OCI-LY7 (cell line): ENCODE measurements around the gene TTLL1. TPM values are rescaled to one million over a fixed set of nuclear protein-coding genes. Genes with fewer than 3 reads are reported as not detected.

ENCODE experiments used
- BruUV-seq: library from RNA; stranded (reverse); fragments of 400-500 nt; replicated peaks from 2 replicates; lab custom pipeline; 2021; lab: Mats Ljungman, UMichigan
- CTCF ChIA-PET: fragments of 300-600 bp; sonication (Branson Sonifier 250); formaldehyde crosslinking; loops from one replicate; lab custom pipeline; 2022; ENCODE audit warnings: antibody characterized with exemption; ENCODE audit not compliant: unreplicated experiment; lab: Charles Lee
- POLR2A ChIA-PET: fragments of 300-600 bp; sonication (Branson Sonifier 250); formaldehyde crosslinking; loops from one replicate; lab custom pipeline; 2022; ENCODE audit warnings: antibody characterized with exemption; lab: Charles Lee
- DNase-seq: peaks from one replicate; pipeline ENCODE4 v3.0.0-alpha.2; 2015; ENCODE audit warnings: low spot score
- H2AFZ ChIP-seq: fragments of 200-600 bp; sonication (generic), shearing (Covaris generic); 2 replicates; pipeline ENCODE4 v1.6.1; 2014; ENCODE audit warnings: mild to moderate bottlenecking, antibody characterized with exemption, low read length, moderate library complexity
- H3K27ac ChIP-seq: fragments of 200-600 bp; sonication (generic); 2 replicates; pipeline ENCODE4 v1.5.1; 2014; ENCODE audit warnings: mixed run types, low read depth, mild to moderate bottlenecking, moderate library complexity, low read length, inconsistent platforms; ENCODE audit not compliant: poor library complexity, severe bottlenecking
- H3K36me3 ChIP-seq: fragments of 200-600 bp; sonication (generic); 2 replicates; pipeline ENCODE4 v1.6.1; 2014; ENCODE audit warnings: mild to moderate bottlenecking, antibody characterized with exemption, low read length, moderate library complexity, mixed read lengths; ENCODE audit not compliant: insufficient read depth
- H3K4me1 ChIP-seq: fragments of 200-600 bp; sonication (generic); 2 replicates; pipeline ENCODE4 v1.5.1; 2014; ENCODE audit warnings: mild to moderate bottlenecking, low read length; ENCODE audit not compliant: insufficient read depth, poor library complexity, severe bottlenecking
- H3K4me2 ChIP-seq: fragments of 200-600 bp; sonication (generic); 2 replicates; pipeline ENCODE4 v1.6.1; 2014; ENCODE audit warnings: mild to moderate bottlenecking, low read length
- H3K4me3 ChIP-seq: fragments of 200-600 bp; sonication (generic); 2 replicates; pipeline ENCODE4 v1.5.1; 2014; ENCODE audit warnings: mild to moderate bottlenecking, low read depth, low read length; ENCODE audit not compliant: poor library complexity, severe bottlenecking
- H3K79me2 ChIP-seq: fragments of 200-600 bp; sonication (generic); 2 replicates; pipeline ENCODE4 v1.6.1; 2016; ENCODE audit warnings: low read depth, mild to moderate bottlenecking, low read length, moderate library complexity, mixed read lengths; ENCODE audit not compliant: insufficient read depth
- H3K9me2 ChIP-seq: fragments of 200-600 bp; sonication (generic); 2 replicates; pipeline ENCODE4 v1.6.1; 2016; ENCODE audit warnings: mild to moderate bottlenecking, low read length, mixed read lengths; ENCODE audit not compliant: insufficient read depth
- H3K9me3 ChIP-seq: fragments of 200-600 bp; sonication (generic); 2 replicates; pipeline ENCODE4 v1.6.1; 2014; ENCODE audit warnings: mild to moderate bottlenecking, mixed run types, low read length, mixed read lengths
- H4K20me1 ChIP-seq: fragments of 200-600 bp; sonication (generic); 2 replicates; pipeline ENCODE4 v1.6.1; 2014; ENCODE audit warnings: mild to moderate bottlenecking, antibody characterized with exemption, low read length, moderate library complexity, mixed read lengths; ENCODE audit not compliant: insufficient read depth
- EZH2phosphoT487 ChIP-seq: fragments of 200-600 bp; sonication (generic); IDR thresholded peaks from 2 replicates; pipeline ENCODE4 v1.6.1; 2018; ENCODE audit warnings: low read depth, borderline replicate concordance, mild to moderate bottlenecking, mixed run types, antibody characterized with exemption, low read length, moderate library complexity, mixed read lengths
- intact Hi-C: fragments of 100-400 bp; cut with micrococcal nuclease; formaldehyde crosslinking; loops from one replicate; pipeline ENCODE4 v1.10.0; 2022; ENCODE audit not compliant: unreplicated experiment
- total RNA-seq, 2 experiments: library from RNA; depleted of rRNA in 1 of 2; stranded (reverse); fragments of >200 nt in 1 of 2; shearing (Covaris generic) in 1 of 2; gene quantifications; 2 replicates each; pipeline ENCODE4 v1.2.3, GENCODE V29; 2014 to 2022
- TF ChIP-seq, protein P1 (sequence below): fragments of 200-600 bp; sonication (generic); conservative IDR thresholded peaks from 2 replicates; pipeline ENCODE4 v1.5.1; 2014; ENCODE audit warnings: mild to moderate bottlenecking, antibody characterized with exemption, low read length, moderate library complexity, mixed read lengths

TTLL1 gene
- total RNA-seq, 2 experiments from 2014 or later = 5.8 to 7.1 TPM

DNA sequence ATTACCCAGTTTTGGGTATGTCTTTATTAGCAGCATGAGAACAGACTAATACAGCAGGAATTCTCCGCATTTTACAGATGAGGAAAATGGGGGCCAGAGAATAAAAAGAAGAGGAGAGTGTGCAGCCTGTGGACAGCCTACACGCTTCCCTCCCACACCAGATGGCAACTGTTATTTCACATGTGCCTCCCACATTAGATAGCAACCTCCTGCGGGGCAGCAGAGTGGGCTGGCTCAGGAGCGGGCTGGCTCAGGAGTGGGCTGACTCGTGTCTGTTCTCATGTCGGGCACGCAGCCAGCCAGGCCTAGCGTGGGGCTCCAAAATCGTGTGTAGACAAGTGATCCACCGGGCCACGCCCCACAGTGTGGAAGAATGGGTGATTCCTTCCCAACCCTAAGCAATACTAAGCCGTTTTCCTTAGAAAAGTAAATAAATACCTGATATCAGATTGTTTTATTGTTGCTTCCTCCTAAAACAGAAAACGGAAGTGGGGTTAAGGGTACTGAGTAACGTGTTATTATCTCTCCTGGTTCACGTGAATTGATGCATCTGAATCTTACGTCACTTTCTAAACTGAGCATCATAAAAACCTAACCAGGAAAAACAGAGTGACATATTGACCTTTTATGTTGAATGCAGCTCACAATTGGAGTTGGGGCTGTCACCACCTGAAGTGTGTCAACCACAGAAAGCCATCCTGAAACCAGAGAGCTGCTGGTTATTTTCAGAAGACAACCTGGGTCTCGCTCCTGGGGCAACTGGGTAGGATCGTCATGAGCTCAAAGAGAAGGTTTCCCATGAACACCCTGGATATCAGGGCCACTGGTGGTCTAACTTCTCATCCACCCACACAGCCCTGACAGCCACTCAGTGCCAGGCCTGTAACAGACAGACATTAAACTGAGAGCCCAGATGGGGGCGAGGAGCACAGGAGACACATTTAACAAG lies 3.3 kb downstream of the TTLL1 start:
- Histone ChIP-seq H3K27ac (no peak overlapping the region), H3K79me2 (no peaks in the 10 kb centered on the region), H4K20me1 (no peaks in the 10 kb centered on the region), H3K9me3 (no peaks in the 10 kb centered on the region), H3K4me3 (no peak overlapping the region), H3K4me1 (peaks cover 10% of the 10 kb centered on the region), H3K4me2 (no peak overlapping the region), H2AFZ (no peak overlapping the region), H3K9me2 (no peaks in the 10 kb centered on the region), H3K36me3 (peaks cover 4% of the 10 kb centered on the region; the same call in 1 of the 2 replicates)
- no TSS peak for BruUV-seq
- POLR2A ChIA-PET = interaction anchor here (0.6 kb wide), 2 partner anchors 22 to 71 kb away, joined by 3 to 4 read pairs; partner anchors contain the start of gene PACSIN2
- TF ChIP-seq, protein P1, sequence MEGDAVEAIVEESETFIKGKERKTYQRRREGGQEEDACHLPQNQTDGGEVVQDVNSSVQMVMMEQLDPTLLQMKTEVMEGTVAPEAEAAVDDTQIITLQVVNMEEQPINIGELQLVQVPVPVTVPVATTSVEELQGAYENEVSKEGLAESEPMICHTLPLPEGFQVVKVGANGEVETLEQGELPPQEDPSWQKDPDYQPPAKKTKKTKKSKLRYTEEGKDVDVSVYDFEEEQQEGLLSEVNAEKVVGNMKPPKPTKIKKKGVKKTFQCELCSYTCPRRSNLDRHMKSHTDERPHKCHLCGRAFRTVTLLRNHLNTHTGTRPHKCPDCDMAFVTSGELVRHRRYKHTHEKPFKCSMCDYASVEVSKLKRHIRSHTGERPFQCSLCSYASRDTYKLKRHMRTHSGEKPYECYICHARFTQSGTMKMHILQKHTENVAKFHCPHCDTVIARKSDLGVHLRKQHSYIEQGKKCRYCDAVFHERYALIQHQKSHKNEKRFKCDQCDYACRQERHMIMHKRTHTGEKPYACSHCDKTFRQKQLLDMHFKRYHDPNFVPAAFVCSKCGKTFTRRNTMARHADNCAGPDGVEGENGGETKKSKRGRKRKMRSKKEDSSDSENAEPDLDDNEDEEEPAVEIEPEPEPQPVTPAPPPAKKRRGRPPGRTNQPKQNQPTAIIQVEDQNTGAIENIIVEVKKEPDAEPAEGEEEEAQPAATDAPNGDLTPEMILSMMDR = no peak
- TF ChIP-seq EZH2phosphoT487 = no peak
- CTCF ChIA-PET = no interaction called here
- DNase-seq = no peak
- intact Hi-C loops = loop anchor here (5.0 kb wide), 1 partner anchor 229 kb away; the partner anchor contains the start of gene ARFGAP3

DNA sequence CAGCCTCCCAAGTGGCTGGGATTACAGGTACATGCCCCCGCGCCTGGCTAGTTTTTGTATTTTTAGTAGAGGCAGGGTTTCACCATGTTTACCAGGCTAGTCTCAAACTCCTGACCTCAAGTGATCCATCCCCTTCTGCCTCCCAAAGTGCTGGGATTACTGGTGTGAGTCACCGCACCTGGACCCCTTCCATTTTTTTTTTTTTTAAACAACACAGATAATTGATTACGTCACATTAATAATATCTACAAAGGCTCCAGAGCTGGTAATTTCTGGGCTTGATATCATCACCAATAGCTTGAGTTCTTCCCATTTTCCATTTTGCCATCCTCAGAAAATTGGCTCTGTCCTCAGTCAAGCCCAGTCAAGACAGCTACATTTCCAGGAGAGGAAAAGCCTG lies 7.2 kb downstream of the TTLL1 start:
- no peak overlapping the region for H2AFZ ChIP-seq
- H3K4me1 ChIP-seq = no peaks in the 10 kb centered on the region
- H3K9me3 ChIP-seq = no peaks in the 10 kb centered on the region
- ChIA-PET POLR2A (no interaction called here), CTCF (no interaction called here)
- H3K9me2 ChIP-seq = no peaks in the 10 kb centered on the region
- no peaks in the 10 kb centered on the region for H3K79me2 ChIP-seq
- H3K27ac ChIP-seq = no peak overlapping the region
- no peak for TF ChIP-seq EZH2phosphoT487
- TF ChIP-seq, protein P1 = no peak
- DNase-seq = no peak
- intact Hi-C loops = no loop called here
- no peak overlapping the region for H3K4me3 ChIP-seq
- no peaks in the 10 kb centered on the region for H4K20me1 ChIP-seq
- peaks cover 4% of the 10 kb centered on the region; the same call in 1 of the 2 replicates for H3K36me3 ChIP-seq
- no peak overlapping the region for H3K4me2 ChIP-seq
- BruUV-seq = no TSS peak

DNA sequence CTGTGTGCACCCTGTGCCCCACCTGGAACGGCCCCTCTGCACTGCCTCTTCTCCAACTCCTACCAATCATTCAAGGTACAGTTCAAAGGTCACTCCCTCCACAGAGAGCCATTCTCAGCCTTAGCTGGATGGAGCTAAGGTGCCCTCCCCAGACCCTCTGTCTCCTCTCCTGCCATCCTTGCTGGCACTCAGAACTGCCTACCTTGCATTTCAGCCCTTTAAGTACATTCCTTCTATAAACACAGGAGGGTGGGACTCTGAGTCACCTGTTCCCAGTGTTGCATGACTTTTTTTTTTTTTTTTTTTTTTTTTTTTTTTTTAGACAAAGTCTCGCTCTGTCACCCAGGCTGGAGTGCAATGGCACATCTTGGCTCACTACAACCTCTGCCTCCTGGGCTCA lies 8.6 kb downstream of the TTLL1 start:
- Histone ChIP-seq H2AFZ (no peak overlapping the region), H3K79me2 (no peaks in the 10 kb centered on the region), H3K27ac (no peak overlapping the region), H3K36me3 (peaks cover 2% of the 10 kb centered on the region; the same call in 1 of the 2 replicates), H3K4me1 (no peaks in the 10 kb centered on the region), H3K4me2 (no peak overlapping the region), H4K20me1 (no peaks in the 10 kb centered on the region), H3K9me2 (no peaks in the 10 kb centered on the region), H3K4me3 (no peak overlapping the region), H3K9me3 (no peaks in the 10 kb centered on the region)
- BruUV-seq = no TSS peak
- ChIA-PET POLR2A (no interaction called here), CTCF (no interaction called here)
- no peak for DNase-seq
- TF ChIP-seq, protein P1 = no peak
- TF ChIP-seq EZH2phosphoT487 = no peak
- intact Hi-C loops = no loop called here
